Stimulated activated CD4-positive, alpha-beta T cell treated with anti-CD3 and anti-CD28 coated beads, Interleukin-15, amount 100 ng/mL, for 1 hour (primary cell): Measurements from ENCODE around the gene PRRX2.
"Not testable (repeated sequence)": the region's sequence is repeated elsewhere in the genome, so short reads cannot be mapped to it uniquely, and the experiment has no call there.

Experiments used
- DNase-seq, 2 donors: peaks; one replicate each; pipeline ENCODE4 v3.0.0-alpha.2; 2020; ENCODE audit warnings: low read depth in 1 of 2, low spot score in 1 of 2

The PRRX2 gene

DNA sequence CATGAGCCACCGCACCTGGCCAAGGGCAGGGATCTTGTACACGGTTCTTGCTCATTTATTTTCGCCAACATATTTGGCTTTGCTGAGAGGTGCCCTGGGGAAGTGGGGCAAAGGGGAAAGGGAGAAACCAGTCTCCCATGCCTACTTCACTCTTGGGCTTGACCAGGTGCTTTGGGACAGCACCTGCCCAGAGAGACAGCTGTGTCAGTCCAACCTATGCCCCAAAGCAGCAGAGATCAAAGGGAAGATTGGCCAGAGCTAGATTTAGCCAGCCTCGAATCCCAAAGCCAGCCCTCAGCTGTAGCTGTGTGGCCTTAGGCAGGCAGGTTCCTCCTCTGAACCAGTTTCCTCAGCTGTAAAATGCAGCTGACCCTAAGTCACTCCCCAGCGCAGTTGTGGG is 89.7 kb downstream of the PRRX2 start:
- DNase-seq, result no peak

DNA sequence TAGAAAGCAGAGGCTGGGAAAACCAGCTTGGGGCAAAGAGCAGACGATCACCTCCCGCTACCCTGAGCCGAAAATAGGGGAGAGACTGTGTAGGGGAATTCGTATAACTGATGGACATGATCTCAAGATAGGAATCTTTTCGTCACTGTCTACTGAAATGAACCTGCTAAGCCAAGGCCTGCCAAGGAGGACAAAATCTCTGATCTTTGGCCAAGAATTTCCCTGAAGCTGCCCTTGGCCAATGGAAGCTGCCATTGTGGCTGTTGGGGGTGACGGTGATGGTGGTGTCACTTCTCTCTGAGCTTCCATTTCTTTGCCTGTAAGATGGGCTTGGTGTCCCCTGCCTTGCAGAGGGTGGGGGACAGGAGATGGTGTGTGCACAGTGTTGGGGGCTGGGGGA is 90.7 kb downstream of the PRRX2 start:
- DNase-seq, result no peak

DNA sequence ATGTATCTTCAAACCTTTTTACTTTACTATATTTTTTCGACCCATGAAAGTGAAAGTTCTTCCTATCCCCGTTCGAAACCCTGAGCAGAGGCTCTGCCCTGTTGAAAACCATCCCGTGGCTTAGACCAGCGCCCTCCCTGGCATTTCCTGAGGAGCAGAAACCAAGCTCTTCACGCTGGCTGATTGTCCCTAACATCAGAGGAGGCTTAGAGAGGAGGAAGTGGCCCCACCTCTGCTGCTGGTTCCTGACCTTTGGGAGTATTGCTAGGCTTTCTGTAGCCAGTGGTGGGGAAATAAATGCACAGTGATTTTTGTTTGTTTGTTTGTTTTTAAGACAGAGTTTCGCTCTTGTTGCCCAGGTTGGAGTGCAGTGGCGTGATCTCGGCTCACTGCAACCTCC is 91.6 kb downstream of the PRRX2 start:
- no peak for DNase-seq

DNA sequence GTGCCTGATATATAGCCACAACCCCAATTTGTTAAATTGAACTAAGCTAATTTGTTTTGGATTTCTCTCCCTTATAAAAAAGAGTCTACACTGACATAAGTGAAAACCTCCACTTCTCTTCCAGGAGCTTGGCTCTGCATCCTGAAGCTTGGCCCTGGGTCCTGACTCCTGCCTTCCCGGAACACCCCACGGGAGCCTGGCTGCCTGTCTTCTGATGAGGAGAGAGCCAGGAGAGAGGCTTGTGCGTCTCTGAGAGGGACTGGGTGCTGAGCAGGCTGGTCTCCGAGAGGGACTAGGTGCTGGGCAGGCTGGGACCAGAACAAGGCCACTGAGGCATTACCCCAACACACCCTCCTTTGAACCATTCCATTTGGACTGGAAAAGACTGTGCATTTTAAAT is 93.9 kb downstream of the PRRX2 start:
- DNase-seq, result no peak

DNA sequence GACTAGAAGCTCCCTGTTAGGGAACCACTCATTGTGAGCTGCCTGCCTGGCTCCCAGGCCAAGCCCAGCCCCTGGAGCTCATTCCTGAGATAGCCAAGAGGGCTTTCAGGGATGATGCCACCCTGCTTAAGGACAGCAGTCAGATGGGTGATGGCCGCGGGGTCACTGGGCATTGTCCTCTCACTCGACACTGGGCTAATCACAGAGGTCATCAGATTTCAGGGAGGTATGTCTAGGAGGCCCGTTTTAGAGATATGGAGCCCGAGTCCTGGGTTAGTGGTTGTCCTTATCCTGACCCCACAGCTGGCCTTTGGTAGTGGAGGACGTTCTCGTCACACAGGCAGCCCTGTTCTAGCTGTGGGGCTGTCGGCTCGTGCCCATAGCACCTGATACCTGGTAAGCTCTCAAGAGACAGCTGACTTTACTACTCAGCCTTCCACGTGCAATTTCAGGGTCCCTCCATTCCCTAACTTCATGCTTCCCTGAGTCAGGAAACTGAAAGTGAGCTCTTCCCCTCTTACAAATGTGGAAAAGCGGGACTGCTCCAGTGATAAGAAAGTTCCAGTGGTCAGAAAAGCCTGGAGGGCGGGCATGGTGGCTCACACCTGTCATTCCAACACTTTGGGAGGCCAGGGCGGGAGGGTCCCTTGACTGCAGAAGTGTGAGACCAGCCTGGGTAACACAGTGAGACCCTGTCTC is 94.5 kb downstream of the PRRX2 start:
- DNase-seq, result no peak

DNA sequence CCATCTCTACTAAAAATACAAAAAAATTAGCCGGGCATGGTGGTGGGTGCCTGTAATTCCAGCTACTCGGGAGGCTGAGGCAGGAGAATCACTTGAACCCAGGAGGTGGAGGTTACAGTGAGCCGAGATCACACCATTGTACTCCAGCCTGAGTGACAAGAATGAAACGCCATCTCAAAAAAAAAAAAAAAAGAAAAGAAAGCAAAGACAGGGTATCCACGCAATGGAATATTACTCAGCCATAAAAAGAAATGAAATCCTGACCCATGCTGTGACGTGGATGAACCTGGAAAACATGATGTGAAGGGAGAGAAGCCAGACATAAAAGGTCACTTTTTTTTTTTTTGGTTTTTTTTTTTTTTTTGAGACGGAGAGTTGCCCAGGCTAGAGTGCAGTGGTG is 95.3 kb downstream of the PRRX2 start:
- not testable (repeated sequence) for DNase-seq

DNA sequence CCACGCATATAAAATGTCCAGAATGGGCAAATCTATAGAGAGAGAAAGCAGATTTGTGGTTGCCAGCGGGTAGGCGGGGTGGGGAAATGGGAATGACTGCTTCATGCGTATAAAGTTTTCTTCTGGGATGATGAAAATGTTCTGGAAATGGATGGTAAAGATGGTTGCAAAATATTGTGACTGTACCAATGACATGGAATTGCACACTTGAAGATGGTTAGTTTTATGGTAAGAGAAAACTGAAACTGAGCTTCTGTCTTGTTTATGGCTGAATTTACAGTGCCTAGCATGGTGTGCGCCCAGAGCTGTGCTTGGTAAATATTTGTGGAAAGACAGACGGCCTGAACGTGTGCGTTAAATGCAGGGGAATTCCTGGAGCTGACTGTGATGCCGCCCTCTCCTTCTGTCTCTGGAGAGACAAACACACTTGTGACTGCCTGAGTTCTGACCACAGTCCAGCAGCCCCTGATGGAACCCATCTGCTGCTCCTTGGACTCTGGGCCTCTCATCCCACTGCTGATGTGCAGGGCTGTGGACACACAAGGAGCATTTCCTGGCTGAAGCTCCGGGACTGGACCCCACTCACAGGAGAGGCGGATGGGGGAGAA is 96.0 kb downstream of the PRRX2 start:
- DNase-seq, result no peak

DNA sequence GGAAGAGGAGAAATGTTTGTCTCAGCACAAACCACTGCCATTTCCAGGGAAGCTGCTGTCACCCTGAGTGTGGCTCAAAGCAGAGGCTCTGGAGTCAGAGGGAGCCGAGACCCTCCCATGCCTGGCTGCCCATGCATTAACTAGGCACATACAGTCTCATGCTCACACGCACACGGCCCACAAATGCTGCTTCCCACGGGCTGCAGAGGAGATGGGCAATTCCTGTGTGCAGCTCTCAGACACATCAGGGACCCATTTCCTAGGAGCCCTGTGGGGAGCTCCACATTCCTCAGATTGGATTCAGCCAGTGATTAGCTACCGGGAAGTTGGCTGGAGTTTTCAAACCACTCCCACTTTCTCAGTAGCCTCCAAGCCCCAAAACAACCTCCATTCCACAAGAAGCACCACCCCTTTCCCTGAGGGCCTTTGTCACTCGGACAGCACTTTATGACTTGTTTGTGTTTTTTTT is 96.5 kb downstream of the PRRX2 start:
- no peak for DNase-seq

DNA sequence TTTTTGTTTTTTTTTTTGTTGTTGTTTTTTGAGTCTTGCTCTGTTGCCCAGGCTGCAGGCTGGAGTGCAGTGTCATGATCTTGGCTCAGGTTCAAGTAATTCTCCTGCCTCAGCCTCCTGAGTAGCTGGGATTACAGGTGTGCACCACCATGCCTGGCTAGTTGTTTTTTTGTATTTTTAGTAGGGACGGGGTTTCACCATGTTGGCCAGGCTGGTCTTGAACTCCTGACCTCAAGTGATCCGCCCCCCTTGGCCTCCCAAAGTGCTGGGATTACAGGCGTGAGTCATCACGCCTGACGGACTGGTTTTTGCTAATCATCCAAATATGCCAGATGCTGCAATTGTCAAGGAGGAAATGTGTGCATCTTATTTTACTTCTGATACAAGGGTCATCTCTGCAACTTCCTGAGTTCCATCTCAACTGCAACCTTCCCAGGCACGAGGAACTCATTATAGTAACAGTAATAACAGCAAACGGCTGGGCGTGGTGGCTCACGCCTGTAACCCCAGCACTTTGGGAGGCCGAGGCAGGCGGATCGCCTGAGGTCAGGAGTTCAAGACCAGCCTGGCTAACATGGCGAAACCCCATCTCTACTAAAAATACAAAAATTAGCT is 97.0 kb downstream of the PRRX2 start:
- not testable (repeated sequence) for DNase-seq

DNA sequence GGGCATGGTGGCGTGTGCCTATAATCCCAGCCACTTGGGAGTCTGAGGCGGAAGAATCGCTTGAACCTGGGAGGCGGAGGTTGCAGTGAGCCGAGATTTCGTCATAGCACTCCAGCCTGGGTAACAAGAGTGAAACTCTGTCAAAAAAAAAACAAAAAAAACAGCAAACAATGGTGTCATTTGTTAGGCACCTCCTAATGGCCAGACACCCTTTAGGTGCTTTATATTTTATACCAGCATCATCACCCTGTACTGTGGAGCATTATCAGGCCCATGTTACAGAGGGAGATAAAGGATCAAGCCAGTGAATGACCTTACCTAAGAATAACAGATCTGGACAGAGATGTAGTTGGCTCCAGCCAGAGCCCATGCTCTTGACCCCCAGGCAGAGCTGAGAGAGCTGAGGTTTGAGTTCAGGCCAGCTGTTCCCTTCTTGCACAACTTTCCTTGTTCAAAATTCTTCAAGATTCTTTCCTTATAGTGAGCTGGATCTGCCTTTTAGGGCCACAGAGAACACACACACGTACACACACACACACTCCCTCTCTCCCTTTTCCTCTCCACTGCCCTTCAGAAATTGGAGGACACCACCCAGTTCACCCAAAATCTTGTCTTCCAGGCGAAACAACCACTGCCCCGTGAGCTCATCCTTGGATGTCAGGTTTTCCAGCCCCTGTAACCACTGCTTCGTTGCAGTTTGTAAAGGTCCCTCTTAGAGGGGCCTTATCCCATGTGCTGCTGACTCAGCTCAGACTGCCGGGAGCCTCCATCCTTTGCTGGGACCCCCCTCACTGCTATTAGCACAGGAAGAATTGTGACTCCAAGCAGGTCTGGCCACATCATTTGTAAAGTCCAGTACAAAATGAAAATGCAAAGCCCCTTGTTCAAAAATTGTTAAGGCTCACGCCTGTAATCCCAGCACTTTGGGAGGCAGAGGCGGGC is 97.8 kb downstream of the PRRX2 start:
- DNase-seq, result no peak

DNA sequence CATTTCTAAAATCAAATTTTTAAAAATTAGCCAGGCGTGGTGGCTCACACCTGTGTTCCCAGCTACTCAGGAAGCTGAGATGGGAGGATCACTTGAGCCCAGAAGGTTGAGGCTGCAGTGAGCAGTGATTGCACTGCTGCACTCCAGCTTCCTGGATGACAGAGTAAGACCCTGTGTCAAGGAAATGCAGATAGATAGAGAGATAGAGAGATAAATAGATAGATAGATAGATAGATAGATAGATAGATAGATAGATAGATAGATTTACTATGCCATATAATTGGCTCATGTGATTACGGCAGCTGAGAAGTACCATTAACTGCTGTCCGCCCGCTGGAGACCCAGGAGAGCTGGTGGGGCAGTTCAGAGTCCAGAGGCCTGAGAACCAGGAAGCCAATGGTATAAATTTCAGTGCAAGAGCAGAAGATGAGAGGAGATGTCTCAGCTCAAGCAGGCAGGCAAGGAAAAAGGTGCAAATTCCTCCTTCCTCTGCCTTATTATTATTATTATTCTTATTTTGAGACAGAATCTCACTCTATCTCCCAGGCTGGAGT is 100.4 kb downstream of the PRRX2 start:
- no peak for DNase-seq

DNA sequence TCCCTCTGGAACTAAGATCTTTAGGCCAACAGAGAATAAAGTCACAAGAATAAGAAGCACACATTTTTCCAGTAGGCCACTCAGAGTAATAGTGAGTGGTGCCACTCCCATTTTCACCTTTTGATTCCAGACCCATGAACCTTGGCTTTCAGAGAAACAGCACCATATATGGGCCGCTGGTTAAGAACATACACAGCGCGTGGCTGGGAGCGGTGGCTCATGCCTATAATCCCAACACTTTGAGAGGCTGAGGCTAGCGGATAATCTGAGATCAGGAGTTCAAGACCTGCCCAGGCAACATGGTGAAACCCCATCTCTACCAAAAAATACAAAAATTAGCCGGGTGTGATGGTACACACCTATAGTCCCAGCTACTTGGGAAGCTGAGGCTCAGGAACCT is 103.0 kb downstream of the PRRX2 start:
- DNase-seq, result no peak

DNA sequence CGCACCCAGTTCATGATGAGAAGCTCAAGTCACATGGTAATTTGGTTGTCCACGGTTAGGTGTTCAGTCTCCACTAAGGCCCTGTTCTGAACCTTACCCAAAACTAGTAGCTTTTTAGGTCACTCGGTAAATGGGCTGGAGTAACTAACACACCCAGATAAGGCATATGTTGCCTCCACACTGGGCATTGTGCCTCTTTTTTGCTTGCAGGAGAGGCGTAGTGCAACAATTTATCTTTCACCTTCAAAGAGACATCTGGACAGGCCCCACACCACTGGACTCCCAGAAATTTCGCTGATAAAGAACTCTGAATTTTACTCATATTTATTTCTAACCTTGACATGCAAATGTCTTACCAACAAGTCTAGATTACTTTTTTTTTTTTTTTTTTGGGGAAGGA is 104.2 kb downstream of the PRRX2 start:
- no peak for DNase-seq

DNA sequence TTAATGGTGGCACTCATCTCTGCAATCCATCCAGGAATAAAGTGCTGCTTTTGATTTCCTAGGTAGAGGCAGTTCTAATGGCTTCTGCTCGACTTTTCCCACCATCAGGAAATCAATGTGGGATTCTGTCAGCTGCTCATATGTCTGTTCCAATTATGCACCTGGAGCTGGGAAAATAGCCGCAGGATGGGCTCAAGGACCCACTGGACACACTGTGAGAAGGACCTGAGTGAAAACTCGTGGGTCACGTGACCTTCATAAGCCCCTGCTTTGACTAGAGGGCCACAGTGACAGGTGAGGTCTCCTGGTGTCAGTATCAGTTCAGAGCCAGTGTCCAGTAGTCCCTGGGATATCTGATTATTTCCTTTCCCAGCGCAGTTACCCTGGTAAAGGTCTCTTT is 105.3 kb downstream of the PRRX2 start:
- no peak for DNase-seq
